NCI-H2029 treated with DMSO at 0.1 percent for 48 hours (cell line): Measurements from ENCODE around the gene APOL1.
A peak's percentile ranks its signal among the peaks of the same experiment; 100 is the strongest.

Experiments used
- DNase-seq: peaks from one replicate; lab custom pipeline; 2025; lab: John Stamatoyannopoulos, UW

APOL1 gene

GRCh38 chr22:36291831-36292740, 39.2 kb downstream of the APOL1 start:
- no peak for DNase-seq

GRCh38 chr22:36292823-36293530, 40.0 kb downstream of the APOL1 start:
- DNase-seq, result no peak

- no peak for DNase-seq
These were observed 40.8 kb downstream of the APOL1 start for GRCh38 chr22:36293606-36294292.

DNA sequence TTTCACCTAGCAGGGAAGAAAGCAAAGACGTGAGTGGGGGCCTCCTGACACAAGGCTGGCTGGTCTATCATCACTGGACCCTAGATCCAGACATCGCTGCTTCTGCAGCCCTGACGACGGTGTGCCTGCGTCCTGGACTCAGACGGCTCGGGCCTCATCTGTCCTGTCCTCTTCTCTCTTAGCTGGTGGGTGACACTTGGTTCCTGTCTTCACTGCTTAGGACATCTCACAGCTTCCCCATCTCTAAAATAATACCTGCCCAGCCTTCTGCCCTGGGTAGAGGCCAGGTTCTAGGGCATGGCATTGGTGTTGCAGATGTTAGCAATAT, 41.3 kb downstream of the APOL1 start:
- no peak for DNase-seq

DNA sequence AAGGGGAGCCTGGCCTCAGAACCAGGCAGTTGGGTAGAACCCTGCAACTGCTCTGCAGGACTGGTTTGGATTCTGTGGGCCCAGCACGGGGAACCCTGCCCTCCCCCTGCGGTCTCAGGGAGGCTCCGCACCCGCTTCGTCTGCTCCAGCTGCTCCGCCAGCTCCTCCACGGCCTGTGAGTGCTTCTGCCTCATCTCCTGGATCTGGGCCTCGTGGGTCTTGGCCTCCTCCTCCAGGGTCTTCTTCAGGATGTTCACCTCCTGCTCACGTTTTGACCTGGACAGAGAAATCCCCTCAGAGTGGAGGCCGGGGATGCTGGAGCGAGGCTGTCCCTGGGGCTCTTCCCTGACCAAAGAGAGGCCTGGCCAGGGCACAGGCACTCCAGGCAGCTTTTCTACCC, 41.9 kb downstream of the APOL1 start:
- DNase-seq, result no peak

DNA sequence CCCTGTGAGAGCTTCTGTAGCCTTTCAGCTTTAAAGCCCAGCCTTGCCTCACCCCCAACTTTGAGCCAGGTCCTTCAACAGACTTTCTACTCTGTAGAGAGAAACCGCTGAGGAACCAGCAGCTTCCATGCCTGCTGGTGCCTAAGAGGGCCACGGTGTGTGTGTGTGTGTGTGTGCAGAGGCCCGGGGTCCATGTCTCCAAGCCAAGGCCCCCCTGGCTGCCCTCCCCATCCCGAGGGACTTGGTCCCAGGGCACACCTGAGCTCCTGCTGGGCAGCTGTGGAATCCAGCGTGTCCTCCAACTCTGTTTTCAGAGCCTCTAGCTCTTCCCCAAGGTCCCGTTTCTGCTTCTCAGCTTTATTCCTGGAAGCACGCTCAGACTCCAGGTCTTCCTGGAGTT, 42.3 kb downstream of the APOL1 start:
- no peak for DNase-seq

DNA sequence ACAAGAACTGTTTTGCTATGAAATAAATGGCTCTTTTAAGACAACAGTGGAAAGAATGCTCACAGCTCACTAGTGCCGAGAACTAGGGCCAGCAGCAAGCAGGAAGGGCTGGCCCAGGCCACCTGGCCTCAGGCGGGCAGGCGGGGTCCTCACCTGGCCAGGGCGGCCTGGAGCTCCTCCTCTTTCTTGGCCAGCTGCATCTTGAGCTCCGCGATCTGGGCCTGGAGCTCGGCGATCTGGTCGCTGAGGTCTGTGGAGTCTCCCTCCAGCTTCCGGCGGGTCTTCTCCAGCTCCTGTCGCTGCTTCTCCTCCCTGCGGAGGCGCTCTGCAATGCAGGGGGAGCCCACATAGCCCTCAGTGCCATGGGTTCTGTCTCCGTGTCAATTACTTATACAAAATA, 43.8 kb downstream of the APOL1 start:
- DNase-seq, result no peak

DNA sequence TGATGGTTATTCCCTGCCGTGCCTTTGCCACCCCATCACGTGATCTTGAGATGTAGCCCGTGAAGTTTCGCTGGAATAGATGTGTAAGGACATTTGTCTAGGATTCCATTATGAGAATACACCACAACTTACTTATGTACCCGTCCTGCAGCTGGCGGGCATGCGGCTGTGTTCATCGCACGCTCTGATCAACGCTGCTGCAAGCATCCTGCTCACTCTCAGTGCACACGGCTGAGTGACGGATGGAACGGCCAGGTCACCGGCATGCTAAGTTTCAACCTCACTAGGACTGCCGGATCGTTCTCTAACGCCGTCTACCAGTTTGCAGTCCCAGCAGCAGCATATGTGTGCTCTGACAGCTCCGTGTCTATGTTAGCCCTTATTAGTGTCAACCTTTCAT, 44.6 kb downstream of the APOL1 start:
- no peak for DNase-seq

DNA sequence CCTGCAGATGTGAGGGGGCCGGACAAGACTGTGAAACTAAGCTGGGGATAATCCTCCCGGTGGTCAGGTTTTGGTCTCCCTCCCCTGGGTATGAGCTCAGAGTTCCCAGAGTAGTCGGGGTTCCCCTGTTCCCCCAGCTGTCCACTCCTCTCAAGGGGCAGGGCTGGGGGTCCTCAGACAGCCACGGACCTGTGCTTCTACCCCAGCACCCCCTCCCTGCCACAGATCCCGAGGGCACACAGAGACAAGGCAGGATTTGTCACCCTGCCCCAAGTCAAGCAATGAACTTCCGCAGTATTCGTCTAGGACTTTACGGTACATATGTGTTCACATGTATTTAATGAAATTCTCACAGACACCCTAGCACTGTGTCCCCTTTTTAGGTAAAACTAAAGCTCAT, 45.2 kb downstream of the APOL1 start:
- DNase-seq, result no peak

- DNase-seq, result no peak
These were observed 45.7 kb downstream of the APOL1 start for GRCh38 chr22:36298601-36299000.

GRCh38 chr22:36299295-36299694, 46.4 kb downstream of the APOL1 start:
- DNase-seq, result no peak

GRCh38 chr22:36299911-36300310, 47.0 kb downstream of the APOL1 start:
- no peak for DNase-seq

GRCh38 chr22:36300396-36301212, 47.7 kb downstream of the APOL1 start:
- no peak for DNase-seq

DNA sequence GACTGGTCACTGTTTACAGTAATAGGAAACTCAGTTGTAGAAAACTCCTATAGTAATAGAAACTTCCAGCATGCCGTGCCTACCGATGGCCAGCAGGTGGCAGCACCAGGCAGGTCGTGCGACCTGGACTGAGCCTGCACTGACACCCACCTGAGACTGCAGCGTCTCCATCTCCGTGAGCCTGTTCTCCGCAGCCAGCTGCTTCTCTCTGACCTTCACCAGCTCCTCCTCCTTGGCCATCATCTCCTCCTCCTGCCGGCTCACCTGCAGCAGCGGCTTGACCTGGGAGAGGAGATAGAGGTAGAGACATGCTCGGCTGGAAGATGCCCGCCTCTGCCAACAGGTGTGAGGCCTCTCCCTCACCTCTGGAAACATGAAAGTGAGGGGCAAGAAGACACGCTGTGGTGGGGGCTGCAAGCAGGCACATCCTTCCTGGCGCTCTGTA, 48.5 kb downstream of the APOL1 start:
- peak; percentile 14 for DNase-seq

GRCh38 chr22:36301851-36302250, 48.9 kb downstream of the APOL1 start:
- no peak for DNase-seq

GRCh38 chr22:36302439-36303114, 49.6 kb downstream of the APOL1 start:
- no peak for DNase-seq

DNA sequence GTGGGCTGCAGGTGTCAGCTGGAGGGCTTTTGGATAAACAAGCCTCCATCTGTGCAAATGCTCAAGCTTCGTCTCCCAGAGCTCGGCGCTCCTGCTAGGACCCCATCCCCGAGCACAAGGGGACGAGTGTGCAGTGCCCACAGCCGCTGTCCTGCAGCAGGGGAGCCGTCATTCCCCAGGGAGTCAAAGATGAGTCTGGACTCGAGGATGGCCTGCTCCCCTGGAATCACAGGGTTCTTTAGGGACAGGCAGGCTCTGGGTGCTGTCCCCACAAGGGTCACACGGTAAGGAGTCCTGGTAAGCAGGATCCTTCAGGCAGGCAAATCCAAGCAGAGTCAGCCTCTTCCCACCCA, 50.2 kb downstream of the APOL1 start:
- DNase-seq, result no peak

DNA sequence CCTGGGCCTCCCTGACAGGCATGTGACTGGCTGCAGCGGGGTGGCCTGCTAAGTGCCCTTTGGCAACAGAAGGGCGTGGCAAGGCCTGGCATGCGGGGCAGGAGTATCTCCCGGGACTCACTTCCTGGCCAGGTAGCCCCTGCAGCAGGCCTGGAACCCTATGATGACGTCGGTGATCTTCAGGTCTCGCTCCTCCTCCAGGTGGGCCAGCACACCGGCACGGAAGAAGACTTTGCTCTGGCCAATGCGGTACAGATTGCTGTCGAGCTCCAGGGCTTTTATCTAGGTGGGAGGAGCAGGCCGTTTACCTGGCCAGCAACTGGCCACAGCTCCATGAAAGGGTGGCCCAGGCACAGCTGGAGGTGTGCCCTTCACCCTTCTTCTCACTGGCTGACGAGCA, 50.9 kb downstream of the APOL1 start:
- no peak for DNase-seq

DNA sequence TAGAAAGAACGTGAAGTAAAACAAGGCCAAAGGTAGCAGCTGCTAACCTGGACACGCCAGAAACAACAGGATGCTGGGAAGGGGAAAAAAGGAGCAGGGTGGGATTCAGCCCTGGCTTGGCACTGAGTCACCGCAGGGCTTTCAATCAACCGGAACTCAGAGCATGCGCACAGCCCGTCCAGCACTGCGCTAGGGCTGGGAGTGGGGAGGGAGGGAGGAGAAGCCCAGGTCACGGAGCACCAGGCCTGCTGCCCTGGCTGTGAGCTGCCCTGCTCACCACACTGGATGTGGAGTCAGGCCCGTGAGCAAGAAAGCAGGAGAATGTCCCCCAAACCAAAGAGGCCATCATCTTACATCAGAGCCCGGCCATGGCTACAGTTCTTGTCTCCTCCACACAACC, 51.5 kb downstream of the APOL1 start:
- DNase-seq, result no peak

GRCh38 chr22:36305813-36306212, 52.9 kb downstream of the APOL1 start:
- no peak for DNase-seq

- no peak for DNase-seq
These were observed 53.3 kb downstream of the APOL1 start for GRCh38 chr22:36306227-36306626.

- no peak for DNase-seq
These were observed 55.9 kb downstream of the APOL1 start for GRCh38 chr22:36308880-36309279.
